Activated CD8-positive, alpha-beta memory T cell treated with anti-CD3 and anti-CD28 coated beads for 4 hours (primary cell): ENCODE measurements around the gene ADCY7.

Experiments used
- DNase-seq, 2 donors: peaks; one replicate each; pipeline ENCODE4 v3.0.0-alpha.2; 2020; ENCODE audit warnings: low read depth in 2 of 2

Gene ADCY7

DNA sequence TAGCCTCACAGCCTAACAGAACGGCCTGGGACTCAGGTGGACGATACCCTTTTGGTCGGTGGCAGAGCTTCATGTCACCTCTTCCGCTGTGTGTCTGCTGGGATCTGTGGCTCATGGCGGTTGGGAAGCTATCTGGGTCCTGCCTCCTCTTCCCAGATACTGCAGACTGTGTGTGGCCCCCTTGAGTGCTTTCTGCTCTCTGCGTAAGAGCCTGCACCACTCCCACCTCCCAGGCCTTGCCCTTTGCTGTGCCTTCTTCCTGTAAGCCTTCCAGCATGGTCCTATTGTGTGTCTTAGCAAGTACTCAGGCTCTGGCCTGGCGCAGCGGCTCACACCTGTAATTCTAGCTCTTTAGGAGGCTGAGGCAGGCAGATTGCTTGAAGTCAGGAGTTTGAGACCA is 17.5 kb upstream of the ADCY7 start:
- no peak for DNase-seq

DNA sequence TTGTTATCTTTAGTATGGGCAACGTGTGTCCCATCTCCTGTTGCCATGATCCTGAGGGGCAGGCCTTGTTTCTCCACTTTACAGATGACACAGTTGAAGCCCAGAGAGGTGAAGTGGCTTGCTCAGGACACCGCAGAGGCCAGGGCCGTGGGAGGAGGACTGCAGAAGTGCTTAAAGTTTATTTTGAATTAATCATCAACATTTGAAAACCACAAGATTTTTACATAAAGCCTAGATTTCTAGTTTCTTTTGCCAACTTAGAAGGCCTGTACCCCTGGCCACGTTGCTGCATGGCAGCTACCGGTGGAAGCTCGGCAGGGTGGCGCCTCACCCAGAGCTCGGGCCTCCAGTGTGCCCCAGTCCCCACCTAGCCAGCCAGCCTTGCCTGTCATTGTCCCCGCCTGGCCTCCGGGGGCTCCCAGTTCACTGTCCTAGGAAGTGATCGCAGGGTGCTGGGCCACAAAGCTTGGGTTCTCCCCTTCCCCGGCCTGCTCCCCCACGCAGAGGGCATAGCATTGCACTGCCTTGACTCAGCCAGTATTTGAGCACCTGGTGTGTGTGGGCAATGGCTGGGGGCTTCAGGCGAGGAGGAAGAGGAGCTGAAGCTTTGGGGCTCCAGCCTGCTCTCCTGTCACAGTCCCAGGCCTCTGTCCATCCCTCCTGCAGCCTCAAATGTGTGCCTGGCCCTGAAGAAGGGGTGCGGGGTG is 14.8 kb upstream of the ADCY7 start:
- DNase-seq = no peak

DNA sequence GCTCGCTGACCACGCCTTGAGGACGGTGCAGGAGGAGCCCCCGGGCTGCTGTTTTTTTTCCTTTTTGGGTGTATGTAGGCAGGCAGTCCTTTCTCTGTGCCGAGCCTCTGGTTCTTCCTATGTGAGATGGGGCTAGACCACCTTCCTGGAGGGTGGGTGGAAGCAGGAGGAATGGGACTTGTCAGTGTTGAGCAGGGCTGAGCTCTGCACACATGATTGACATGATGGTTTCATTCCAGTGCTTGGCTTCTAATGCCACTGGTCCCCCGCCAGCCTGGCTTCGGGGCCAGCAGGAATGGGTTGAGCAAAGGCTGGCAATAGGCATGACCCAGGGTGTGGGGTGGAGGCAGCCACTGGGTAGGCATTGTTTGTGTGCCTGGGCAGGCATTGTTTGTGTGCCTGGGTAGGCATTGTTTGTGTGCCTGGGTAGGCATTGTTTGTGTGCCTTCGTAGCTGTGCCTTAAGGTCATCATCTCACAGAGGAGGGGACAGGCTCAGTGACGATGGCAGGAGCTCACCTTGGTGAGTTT is 14.2 kb upstream of the ADCY7 start:
- no peak for DNase-seq

DNA sequence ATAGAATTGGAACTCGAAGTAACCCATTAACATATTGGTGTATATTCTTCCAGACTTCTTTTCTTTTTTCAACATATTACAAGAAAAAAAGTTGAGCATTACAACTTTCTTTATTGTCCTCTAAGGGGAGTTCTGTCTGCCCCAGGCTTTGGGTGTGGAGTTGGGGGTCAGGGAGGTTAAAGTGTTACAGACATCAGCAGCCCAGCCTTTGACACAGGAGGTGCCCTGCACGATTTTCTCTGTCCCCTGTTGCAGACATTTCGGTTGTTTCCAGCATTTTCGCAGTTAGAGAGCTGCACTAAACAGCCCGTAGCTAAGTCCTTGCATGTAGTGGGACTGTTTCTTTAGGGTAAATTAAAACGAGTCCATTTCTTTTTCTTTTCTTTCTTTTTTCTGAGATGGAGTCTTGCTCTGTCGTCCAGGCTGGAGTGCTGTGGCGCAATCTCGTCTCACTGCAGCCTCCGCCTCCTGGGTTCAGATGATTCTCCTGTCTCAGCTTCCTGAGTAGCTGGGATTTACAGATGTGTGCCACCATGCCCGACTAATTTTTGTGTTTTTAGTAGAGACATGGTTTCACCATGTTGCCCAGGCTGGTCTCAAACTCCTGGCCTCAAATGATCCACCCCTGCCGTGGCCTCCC is 13.4 kb upstream of the ADCY7 start:
- DNase-seq = no peak

DNA sequence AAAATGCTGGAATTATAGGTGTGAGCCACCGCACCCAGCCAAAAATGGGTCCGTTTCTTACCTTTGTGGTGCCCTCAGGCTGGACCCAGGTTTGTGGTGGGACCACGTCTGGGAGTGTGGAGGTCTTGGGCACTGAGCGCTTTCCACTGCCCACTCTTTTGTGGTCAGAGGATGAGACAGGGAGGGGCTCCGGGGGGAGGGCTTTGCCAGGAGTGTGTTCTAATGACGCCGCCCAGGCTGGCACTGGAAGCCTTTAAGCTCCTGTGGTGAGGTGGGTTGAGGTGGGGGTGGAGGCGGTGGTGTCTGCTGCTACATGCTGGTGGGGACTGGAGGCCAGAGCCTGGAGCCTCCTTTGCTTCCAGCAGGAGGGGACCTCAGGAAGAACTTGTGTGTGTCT is 12.8 kb upstream of the ADCY7 start:
- no peak for DNase-seq

DNA sequence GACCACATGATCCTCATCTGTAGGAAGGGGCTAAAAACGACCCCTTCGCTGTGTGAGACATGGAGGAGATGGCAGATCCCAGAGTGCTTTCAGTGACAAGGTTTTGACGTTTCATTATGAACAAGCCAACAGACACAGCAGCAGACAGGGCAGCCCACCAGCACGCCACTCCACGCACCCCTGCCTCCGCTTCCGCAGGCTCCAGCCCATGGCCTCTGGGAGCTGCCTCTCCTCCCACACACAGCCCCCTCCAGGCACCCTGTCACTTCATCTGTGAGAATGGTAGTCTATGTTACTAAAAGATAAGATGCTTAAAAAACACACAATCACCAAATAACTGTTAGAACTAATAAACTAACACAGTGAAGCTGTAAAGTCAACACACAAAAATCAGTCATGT is 12.3 kb upstream of the ADCY7 start:
- DNase-seq = no peak

DNA sequence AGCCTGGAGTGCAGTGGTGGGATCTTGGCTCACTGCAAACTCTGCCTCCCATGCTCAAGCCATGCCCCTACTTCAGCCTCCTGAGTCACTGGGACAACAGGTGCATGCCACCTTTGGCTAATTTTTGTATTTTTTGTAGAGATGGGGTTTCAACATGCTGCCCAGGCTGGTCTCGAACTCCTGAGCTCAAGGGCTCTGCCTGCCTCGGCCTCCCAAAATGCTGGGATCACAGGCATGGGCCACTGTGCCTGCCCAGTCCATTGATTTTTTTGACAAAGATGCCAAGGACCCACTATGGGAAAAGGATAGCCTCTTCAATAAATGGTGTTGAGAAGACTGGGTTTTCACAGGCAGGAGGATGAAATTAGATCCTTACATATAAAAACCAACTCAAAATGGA is 10.8 kb upstream of the ADCY7 start:
- no peak for DNase-seq

DNA sequence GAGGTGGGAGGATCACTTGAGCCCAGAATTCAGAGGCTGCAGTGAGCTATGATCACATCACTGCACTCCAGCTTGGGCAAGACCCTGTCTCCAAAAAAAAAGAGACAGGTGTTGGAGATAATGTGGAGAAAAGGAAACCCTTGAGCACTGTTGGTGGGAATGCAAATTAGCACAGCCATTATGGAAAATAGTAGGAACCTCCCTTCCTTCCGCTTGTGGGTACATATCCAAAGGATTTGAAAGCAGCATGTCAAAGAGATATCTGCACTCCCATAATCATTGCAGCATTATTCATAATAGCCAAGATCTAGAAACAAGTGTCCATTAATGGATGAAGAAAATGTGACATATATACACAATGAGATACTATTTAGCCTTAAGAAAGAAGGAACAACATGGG is 9.7 kb upstream of the ADCY7 start:
- no peak for DNase-seq

DNA sequence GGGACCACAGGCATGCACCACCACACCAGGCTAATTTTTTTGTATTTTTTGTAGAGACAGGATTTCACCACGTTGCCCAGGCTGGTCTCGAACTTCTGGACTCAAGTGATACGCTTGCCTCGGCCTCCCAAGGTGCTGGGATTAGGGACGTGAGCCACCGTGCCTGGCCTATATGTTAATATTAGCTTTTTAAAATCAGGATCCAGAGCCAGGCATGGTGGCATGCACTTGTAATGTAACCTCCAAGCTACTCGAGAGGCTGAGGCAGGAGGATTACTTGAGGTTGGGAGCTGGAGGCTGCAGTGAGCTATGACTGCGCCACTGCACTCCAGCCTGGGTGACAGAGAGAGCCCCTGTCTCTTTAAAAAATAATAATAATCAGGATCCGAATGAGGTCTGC is 8.5 kb upstream of the ADCY7 start:
- DNase-seq = no peak

DNA sequence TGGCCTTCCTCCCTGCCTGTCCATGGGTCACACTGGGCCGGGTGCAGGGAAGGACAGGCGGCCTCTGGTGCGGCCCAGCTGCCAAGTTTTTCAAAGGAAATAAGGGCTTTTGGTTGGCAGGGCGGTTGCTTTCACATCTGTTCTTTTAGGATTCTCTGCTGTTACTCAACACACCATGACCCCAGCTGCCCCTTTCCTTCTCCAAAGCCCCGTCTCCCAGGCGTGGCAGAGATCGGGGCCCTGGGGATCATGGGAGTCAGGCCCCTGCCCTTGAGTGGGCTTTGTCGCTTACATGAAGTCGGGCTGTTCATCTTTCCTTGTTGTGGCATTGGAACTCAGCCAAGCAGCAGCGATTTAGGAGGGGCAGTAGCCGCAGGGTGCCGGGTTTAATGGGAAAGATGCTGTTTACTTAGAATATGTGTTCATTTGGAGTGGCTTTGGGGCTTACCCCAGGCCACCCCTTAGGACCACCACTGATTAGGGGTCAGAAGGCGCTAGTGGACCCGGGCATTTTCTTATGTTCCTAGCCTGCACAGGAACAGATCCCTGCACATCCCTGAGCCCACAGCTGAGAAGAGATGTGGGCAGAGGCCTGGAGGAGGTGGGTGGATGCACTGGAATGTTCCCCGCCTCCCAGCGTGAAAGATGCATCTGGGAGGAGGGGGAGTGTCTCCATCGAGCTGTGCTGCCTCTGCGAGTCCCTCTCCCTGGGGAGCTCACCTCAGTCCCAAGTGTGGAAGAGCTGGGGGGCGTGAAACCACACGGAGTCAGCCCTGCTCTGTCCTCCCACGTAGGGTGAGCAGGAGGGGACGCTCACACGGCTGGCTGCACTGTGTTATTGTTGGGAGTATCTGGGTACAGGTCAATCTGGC is 6.8 kb upstream of the ADCY7 start:
- DNase-seq = no peak

DNA sequence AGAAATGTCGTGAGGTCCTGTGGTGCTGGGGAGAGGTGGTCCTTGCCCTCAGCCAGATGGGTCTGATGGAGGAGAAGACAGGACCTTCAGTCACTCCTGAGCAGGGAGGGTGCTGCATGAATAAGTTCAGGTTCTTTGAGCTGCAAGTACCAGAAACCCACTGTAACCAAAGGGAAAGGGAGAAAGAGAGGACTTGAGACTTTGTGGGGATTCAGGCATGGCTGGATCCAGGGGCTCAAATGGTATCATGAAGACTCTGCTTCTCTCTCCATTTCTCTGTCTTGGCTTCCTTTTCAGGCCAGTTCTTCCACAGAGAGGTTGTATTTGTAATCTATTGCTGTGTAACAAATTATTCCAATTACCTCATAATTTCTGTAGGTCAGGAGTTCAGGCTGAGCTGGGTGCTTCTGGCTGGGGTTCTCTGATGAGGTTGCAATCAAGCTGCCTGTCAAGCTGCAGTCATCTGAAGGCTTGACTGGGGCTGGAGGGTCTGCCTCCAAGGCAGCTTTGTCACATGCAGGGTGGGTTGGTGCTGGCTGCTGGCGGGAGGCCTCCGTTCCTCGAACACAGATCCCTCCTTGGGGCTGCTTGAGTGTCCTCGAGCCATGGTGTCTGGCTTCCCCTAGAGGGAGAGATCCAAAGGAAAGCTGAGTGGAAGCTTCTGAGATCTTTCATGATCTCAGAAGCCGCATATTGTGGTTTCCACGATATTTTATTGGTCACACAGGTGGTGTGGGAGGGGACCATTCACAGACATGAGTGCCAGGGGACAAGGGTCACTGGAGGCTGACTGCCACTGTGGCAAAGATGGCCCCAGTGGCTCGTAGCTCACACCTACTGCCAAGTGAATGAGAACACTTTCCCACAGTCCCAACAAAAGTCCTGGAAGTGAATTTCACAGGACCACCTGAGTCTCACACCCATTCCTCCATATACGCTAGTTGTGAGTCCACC is 5.9 kb upstream of the ADCY7 start:
- no peak for DNase-seq

DNA sequence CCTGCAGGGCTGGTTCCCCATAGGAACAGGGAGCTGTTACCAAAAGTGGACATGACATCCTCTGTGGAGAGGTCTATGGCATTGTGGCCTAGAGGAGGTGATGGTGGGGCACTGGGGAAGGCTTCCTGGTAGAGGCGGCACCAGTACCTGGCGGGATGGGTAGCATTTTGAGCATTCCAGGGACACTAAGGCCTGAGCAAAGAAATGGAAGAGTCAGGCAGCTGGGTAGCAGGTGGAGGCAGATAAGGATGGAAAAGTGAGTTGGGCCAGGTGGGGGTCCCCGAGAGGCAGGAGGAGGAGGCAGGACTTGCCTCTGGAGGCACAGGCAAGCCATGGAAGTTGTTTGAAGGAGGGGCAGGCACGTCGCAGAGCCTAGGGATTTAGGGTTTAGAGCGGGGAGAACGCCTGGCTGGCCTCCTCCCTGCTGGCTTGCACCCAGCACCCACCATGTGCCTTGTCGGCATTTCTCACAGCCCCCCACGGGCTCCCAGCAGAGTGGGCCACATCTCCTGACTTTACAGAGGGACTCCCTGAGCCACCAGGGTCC is 5.1 kb upstream of the ADCY7 start:
- DNase-seq = no peak

DNA sequence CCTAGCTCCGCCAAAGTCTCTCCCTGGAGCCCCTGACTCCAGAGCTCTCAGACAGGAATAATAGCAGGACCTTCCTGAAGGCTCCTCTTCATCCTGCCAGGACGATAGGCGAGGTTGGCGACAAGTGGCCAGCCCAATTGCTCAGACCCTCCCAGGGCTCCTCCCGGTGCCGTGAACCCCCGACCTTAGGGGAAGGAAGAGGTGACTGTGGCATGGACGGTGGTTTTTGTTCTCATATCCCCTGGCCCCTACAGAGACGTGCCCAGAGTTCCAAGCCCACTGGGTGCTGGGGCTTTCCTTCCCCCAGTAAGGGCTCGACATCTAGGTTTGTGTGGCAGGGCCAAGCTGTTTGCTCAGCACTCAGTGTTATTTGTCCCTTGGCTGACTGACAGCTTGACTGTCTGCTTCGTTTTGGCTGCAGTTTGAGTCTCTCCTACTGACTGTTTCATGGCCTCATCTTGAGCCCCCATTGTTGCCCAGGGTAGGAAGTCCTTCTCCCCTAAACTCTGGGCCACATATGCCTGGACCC is 4.6 kb upstream of the ADCY7 start:
- no peak for DNase-seq

DNA sequence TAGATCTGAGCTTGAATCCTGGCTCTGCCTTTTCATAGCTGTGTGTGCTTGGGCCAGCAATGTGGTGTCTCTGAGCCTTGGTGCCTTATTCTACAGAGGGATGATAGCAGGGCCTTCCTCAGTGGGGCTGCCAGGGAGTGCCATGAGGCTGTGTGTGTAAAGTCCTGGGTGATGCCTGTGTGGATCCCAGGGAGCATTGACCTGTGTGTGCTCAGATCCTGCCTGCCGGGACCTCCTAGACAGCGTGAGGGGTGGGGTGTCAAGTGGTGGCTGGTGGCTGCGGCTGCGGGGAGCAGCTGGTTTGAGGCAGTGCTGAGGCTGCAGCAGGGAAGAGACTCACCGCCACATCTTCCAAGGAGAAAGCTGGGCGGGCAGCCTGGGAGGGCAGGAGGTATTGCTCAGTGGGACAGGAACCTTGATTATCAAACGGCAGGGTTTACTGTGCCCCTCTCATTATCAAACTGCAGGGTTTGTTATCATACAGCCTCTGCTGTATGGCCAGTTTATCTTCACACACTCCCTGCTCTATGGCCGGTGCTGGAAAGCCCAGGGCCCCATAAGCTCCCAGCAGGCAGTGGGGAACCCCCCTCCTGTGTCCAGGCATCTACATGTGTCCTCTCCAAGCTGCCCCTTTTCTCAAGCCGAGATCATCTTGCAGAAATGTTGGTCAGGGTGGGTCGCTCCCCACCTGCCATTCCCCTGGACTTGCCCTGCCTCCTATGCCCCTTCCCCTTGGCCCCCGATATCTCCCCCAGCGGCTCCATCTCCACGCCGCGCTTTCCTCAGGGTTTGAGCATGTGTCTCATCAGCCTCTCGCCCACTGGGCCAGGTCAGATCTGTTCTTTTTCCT is 3.1 kb upstream of the ADCY7 start:
- DNase-seq = no peak

DNA sequence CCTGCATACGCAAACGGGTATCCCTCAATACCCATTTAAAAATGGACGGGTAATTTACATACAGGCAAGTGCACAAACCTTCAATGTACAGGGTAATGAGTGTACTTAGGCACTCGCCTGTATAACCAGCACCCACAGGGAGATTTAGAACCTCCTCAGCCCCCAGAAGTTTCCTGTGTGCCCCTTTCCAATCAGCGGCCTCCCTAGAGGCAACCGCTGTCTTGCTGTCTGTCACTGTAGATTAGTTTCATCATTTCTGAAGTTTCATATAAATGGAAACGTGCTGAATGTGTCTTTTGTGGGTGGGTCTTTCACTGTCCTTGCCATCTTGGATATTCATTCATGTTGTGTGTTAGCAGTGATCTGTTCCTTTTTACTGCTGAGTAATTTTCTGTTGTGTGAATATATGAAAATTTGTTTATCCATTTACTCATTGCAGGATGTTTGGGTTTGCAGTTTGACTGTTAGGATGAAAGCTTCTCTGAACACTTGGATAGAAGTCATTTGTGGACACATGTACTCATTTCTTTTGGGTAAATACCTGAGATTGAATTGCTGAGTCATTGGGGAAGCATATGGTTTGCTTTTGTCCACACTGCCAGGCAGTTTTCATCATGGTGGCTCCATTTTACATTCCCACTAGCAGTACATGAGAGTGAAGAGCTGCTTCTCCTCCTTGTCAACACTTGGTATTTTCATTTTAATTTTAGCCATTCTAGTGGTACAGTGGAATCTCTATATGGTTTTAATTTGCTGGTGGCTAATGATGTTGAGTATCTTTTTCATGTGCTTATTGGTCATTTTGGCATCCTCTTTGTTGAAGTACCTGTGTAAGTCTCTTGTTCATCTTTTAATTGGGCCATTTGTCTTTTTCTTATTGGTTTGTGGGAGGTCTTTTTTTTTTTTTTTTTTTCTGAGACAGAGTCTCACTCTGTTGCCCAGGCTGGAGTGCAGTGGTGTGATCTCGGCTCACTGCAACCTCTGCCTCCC is 2.1 kb upstream of the ADCY7 start:
- DNase-seq = no peak

DNA sequence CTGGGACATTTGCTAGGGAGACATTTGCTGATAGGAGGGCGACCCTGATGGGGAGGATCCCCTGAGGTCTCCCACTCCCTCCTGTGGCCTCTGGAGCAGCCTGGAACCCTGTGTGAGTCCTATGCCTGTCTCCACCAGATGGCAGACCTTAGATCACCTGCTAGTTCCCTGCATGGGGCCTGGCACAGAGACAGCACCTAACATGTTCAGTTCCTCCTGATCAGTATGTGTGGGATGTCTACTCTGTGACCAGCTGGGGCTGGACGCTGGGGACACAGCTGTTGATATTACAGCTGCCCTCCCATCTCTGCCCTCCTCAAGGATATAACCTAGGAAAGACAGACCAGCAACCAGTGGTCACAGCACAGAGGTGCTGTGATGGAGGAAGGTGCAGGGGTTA is 1.1 kb upstream of the ADCY7 start:
- no peak for DNase-seq

DNA sequence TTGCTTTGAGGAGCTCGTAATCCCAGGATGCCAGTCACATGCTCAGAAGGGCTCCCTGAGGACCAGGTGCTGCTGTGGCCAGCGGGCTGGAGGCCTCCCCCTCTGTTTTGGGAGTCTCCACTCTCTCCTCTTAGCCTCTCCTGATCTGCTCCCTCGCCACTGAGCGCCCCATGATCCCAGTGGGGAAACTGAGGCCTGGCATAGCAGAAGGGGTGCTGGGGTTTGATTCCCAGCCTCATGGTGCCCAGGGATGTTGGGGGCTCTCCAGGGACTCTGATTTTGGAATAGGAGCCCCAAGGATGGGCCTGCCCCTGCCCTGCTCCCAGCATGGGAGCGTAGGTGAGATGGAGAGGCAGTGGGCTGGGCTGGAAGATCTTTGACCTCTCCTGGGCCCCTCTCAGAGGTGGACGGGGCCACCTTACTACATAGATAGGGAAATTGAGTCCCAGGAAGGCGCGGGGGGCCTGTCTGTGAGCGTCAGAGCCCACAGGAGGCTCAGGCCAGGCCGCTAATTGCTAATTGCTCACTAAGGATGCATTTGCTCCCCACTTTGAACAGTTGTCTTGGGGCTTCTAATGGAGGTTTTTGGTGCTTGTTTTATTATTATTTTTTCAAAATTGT is 525 bp upstream of the ADCY7 start:
- no peak for DNase-seq

DNA sequence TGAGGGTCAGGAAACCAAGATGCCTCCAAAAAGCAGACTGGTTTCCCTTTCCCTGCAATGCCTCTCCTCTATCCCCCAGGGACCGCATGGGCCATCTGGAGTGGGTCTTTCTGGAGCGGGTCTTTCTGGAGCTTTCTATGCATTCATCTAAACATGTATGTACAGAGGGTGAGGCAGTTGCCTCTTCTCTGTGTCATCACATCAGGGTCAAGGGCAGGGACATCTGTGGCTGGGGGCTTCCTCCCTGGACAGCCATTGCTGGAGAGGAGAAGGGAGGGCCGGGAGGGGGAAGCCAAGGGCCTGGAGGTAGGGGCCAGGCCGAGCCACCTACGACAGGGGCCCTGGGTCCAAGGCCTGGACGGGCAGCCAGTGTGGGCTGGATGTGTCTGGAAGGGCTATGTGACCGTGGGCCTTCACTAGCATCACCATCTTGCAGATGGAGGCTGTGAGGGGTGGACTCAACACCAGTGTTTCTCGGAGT is 840 bp downstream of the ADCY7 start:
- DNase-seq = no peak
